DMS153 treated with DMSO at 0.1 percent for 48 hours (cell line): ENCODE measurements around the gene SFRP5.

Experiments used
- DNase-seq: peaks from one replicate; lab custom pipeline; 2025; ENCODE audit not compliant: unreplicated experiment; lab: John Stamatoyannopoulos, UW

SFRP5 gene

GRCh38 chr10:97765201-97765600 is 6.6 kb downstream of the SFRP5 start:
- no peak for DNase-seq

GRCh38 chr10:97764519-97764931 is 7.3 kb downstream of the SFRP5 start:
- no peak for DNase-seq

DNA sequence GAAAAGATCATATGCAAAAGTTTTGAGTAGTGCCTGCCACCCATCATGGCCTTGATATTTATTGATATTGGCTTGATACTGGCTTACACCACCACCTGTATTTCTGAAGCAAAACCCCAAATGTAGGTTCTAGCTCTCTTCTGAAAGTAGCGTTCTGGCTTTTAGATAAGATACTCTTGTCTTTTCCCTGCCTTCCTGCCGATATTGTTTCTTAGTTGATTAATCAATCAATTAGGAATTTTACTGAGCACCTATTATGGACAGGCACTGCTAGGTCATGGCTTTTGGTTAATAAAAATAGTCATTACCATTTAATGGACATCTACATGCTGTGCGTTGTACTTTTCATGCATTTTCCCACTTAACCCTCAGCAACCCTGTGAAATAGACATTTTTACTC is 7.9 kb downstream of the SFRP5 start:
- DNase-seq = no peak

- DNase-seq = no peak
These were observed 8.4 kb downstream of the SFRP5 start for GRCh38 chr10:97763411-97763810.

DNA sequence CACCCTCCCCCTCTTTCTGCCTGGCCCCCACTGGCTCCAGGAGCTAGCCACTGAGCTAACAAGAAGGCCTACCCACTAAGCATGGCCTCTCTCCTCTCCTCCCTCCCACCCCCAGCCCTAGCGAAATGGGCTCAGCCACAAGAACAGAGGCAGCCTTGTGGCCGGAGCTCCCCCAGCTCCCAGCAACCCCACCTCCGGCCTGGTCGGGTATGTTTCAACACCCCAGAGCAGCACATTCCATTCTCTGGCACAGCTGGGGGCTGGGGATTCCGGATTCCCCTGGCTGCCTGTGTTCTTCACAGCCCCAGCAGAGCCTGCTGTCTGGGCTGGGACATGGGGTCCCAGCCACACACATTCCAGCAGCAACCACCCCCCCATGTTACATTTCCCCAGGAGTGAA is 9.0 kb downstream of the SFRP5 start:
- no peak for DNase-seq

DNA sequence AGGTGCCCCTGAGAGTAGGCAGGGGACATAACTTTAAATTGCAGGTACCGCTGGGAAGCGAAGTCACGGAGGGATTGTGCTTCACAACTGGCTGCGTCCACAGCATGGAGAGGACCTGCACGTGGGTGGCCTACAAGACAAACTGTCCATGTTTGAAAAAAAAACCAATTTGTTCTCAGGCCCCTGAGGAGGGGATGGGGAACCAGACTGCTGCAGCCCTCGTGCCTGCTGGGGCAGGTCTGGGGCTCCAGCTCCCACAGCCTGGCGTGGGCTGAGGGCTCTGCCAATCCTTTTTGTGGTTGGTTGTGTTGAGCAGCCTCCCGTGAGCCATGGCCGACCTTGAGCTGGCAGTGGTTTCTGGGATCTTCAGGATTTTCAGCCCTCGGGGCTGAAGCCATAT is 9.7 kb downstream of the SFRP5 start:
- DNase-seq = no peak

DNA sequence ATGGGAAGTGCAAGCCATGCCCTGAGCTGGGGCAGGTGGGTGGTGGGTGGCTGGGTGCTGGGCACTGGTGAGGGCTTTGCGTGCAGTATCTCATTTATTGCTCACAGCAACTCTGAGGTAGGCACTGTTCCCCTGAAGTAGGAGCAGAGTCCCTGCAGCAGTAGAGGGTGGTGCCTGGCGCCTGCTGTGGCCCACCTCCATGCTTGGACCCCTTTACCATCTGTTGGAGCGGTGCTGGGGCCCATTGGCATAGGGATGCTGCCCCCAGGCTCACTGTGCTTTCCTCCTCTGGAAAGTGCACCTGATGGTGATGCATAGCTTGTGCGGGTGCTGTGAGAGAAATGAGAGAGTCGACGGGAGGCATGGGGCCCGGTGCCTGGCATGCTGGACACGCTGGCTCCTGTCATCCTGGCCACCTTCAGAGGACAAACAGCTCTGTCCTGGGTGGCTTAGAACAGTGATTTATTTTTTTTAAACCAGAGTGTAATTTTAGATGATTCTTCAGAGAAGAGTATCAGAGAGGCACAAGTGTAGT is 10.4 kb downstream of the SFRP5 start:
- no peak for DNase-seq

GRCh38 chr10:97760461-97761257 is 11.1 kb downstream of the SFRP5 start:
- DNase-seq = no peak

- DNase-seq = no peak
These were observed 11.9 kb downstream of the SFRP5 start for GRCh38 chr10:97759946-97760345.

DNA sequence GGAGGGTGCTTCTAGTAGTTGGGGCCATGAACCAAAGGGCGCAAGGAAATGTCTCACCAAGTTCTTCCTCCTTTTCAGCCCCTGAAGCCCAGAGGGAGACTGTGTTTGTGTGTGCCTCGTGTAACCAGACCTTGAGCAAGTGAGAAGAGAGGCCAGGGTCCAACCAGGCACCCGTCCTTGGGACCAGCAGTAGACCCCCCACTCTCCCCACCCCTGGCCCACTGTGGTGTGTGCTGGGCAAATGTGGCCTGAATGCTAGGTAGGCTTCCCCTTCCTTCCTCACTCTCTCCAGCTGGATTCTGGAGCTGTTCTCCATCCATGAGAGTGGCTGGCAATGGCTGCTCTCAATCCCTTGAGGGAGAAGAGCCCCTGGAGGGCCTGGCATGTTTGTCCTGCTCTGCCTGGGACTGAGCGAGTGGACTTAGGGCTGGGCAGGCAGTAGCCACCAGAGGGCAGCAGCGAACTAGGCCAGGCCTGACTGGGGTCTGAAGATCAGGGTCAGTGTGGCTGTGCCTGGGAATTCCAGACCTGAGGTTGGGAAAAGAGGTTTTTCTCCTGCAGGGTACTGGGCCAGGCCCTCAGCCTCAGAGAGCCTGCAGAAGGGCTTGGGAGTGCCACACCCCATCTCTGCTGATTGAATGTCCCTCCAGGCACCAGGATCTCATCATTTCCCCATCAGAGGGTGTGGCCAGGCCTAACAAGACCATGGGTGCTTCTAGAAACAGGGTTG is 12.5 kb downstream of the SFRP5 start:
- DNase-seq = peak; percentile 28

- no peak for DNase-seq
These were observed 14.3 kb downstream of the SFRP5 start for GRCh38 chr10:97757471-97757870.

- DNase-seq = no peak
These were observed 16.1 kb downstream of the SFRP5 start for GRCh38 chr10:97755718-97756117.

GRCh38 chr10:97754726-97755125 is 17.1 kb downstream of the SFRP5 start:
- no peak for DNase-seq

DNA sequence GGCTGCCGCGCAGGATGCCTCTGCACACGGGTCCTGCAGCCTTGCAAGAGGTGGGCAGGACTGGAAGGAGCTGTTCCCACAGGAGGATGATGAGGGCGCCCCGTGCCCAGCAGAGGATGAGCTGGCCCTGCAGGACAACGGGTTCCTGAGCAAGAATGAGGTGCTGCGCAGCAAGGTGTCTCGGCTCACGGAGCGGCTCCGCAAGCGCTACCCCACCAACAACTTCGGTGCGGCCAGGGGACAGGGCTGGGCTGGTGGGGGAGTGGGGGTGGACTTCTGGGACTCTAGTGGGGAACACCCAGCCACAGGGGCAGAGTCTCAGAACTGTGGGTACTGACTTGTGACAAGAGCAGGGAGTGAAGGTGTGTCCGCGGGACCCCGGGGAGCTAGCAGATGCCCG is 18.8 kb downstream of the SFRP5 start:
- DNase-seq = no peak

GRCh38 chr10:97748116-97748515 is 23.7 kb downstream of the SFRP5 start:
- DNase-seq = no peak

GRCh38 chr10:97747573-97747972 is 24.2 kb downstream of the SFRP5 start:
- no peak for DNase-seq

GRCh38 chr10:97744405-97745035 is 27.3 kb downstream of the SFRP5 start:
- DNase-seq = no peak

GRCh38 chr10:97743169-97743943 is 28.4 kb downstream of the SFRP5 start:
- no peak for DNase-seq

DNA sequence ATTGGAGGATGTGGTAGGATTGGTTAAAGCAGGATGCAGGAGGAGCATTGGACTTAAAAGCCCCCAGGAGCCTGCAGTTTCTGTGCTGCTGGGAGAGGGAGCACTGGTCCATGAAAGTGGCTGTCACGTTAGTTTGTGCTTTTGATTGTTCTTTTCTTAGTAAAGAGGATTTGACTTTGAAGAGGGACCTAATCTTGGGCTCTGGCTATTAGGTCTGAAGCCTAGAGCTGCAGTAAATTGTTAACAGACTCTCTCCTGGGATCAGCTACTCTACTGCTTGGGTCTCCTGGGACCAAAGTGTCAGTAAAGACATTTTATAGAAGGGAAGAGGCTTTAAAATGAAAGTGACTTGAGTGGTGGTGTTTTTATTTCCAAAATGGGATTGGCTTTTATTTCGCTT is 31.2 kb downstream of the SFRP5 start:
- DNase-seq = no peak

- no peak for DNase-seq
These were observed 33.2 kb downstream of the SFRP5 start for GRCh38 chr10:97738616-97739015.

DNA sequence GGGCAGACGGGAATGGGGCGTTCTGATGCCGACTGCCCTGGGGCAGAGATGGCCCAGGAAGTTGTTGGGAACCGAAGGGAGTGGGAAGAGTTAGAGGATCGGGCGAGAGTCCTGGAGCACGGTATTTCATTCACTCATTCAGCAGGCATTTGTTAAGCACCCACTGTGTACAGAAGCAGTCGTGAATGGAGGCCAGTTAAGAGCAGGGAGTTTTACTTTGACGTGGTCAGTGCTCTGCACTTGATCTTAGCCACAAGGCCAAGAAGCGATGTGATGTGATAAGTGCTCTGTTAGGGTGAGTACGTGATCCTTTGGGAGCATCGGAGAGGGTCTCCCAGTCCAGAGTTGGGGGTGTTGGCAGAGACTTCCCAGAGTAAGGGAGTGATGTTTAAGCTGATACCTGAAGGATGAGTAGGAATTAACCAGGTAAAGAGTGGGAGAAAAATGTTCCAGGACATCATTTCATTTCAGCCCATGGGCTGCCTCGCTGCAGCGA is 34.0 kb downstream of the SFRP5 start:
- no peak for DNase-seq
